HepG2 (cell line): ENCODE measurements around the gene OST4. TPM values are rescaled to one million over a fixed set of nuclear protein-coding genes. Genes with fewer than 3 reads are reported as not detected.

Experiments used
- ARID4A ChIP-seq: sonication (generic); formaldehyde crosslinking; IDR thresholded peaks from 2 replicates; pipeline ENCODE4 v1.5.0; 2020; ENCODE audit warnings: mild to moderate bottlenecking, missing genetic modification reagents, borderline replicate concordance
- GATAD2A ChIP-seq: IDR thresholded peaks from 2 replicates; pipeline ENCODE4 v1.6.1; 2016
- HNRNPH1 ChIP-seq: fragments of 200-400 bp; formaldehyde crosslinking; optimal IDR thresholded peaks from 2 replicates; pipeline ENCODE3; 2017; ENCODE audit warnings: mild to moderate bottlenecking, low read depth, low read length
- KAT7 ChIP-seq: IDR thresholded peaks from 2 replicates; pipeline ENCODE4 v1.6.1; 2018; ENCODE audit warnings: borderline replicate concordance, missing compliant biosample characterization
- RXRA ChIP-seq: sonication (generic); formaldehyde crosslinking; IDR thresholded peaks from 2 replicates; pipeline ENCODE4 v1.5.1; 2020; ENCODE audit warnings: missing genetic modification reagents
- TCF7L2 ChIP-seq: IDR thresholded peaks from 2 replicates; pipeline ENCODE4 v1.6.1; 2011; ENCODE audit warnings: mild to moderate bottlenecking, low read depth, low read length, moderate library complexity
- ZNF572 ChIP-seq: sonication (generic); formaldehyde crosslinking; IDR thresholded peaks from 2 replicates; pipeline ENCODE4 v1.5.1; 2020; ENCODE audit warnings: mild to moderate bottlenecking, missing genetic modification reagents
- ZNF616 ChIP-seq: sonication (generic); formaldehyde crosslinking; IDR thresholded peaks from 2 replicates; pipeline ENCODE4 v1.5.0; 2020; ENCODE audit warnings: low read depth, mild to moderate bottlenecking, missing genetic modification reagents
- ZNF7 ChIP-seq: IDR thresholded peaks from 2 replicates; pipeline ENCODE4 v1.6.1; 2016; ENCODE audit warnings: missing biosample characterization, missing genetic modification reagents
- polyA plus RNA-seq, 8 experiments: library from polyadenylated mRNA; depleted of rRNA in 3 of 8; stranded (reverse) in 7 of 8; unstranded in 1 of 8; fragments of >200 nt; fragmentation: Illumina TruSeq in 4 of 8; extraction: Trizol in 4 of 8; gene quantifications; 2 replicates each; pipeline versions ENCODE4 v1.2.1 to v1.2.3, GENCODE V29; 2011 to 2016; ENCODE audit warnings: low read depth in 4 of 8, missing spikeins in 1 of 8, mixed read lengths in 1 of 8; ENCODE audit not compliant: insufficient read depth in 1 of 8
- total RNA-seq, 5 experiments: library from RNA; depleted of rRNA; stranded (reverse); fragments of >200 nt; fragmentation: Illumina TruSeq; extraction: Trizol; gene quantifications; 2 replicates each; pipeline ENCODE4 v1.2.3, GENCODE V29; 2016; ENCODE audit warnings: low read depth in 1 of 5

OST4 gene
- total and polyA plus RNA-seq, 2 of the 13 experiments (the other 11 are each of a cell fraction or from before 2014, with no cell fraction given) = 498 to 584 TPM

GRCh38 chr2:27091746-27092695 is 20.6 kb upstream of the OST4 start (continued):
- TF ChIP-seq HNRNPH1 (no peak), KAT7 (CRISPR knock-in tag) (0 out of 2 replicates have a peak, but pooled peaks have one; percentile 6), TCF7L2 (no peak), ARID4A (peak; percentile 10; the same call in 1 of the 2 replicates), ZNF616 (no peak), GATAD2A (CRISPR knock-in tag) (no peak), ZNF7 (no peak), ZNF572 (CRISPR knock-in tag) (0 out of 2 replicates have a peak, but pooled peaks have one; percentile 72), RXRA (CRISPR knock-in tag) (no peak; the same call in 1 of the 2 replicates)
